Transverse colon (tissue), 4 donors: ENCODE data around the gene GPR18.

Experiments
- EP300 ChIP-seq: sonication (generic); formaldehyde crosslinking; IDR thresholded peaks from one replicate; pipeline ENCODE4 v1.6.1; 2017; ENCODE audit warnings: antibody characterized with exemption, low read depth
- POLR2A ChIP-seq: fragments of 450-650 bp; IDR thresholded peaks from one replicate; pipeline ENCODE4 v1.6.1; 2016; ENCODE audit warnings: antibody characterized with exemption, mild to moderate bottlenecking, moderate library complexity
- POLR2AphosphoS5 ChIP-seq, 3 donors: sonication (generic); formaldehyde crosslinking; IDR thresholded peaks; one replicate each; pipeline ENCODE4 v1.6.1; 2016; ENCODE audit warnings: antibody characterized with exemption in 3 of 3
- TF ChIP-seq, protein P1 (sequence below), 5 experiments: fragments of 200-600 bp in 3 of 5; fragments of 450-650 bp in 2 of 5; sonication (generic) in 3 of 5; IDR thresholded peaks; 1 replicate in 2 of 5; 2 replicates in 3 of 5; pipeline ENCODE4 v1.5.1; 2016 to 2017; ENCODE audit warnings: antibody characterized with exemption in 5 of 5, inconsistent platforms in 3 of 5, mild to moderate bottlenecking in 2 of 5, moderate library complexity in 1 of 5

DNA sequence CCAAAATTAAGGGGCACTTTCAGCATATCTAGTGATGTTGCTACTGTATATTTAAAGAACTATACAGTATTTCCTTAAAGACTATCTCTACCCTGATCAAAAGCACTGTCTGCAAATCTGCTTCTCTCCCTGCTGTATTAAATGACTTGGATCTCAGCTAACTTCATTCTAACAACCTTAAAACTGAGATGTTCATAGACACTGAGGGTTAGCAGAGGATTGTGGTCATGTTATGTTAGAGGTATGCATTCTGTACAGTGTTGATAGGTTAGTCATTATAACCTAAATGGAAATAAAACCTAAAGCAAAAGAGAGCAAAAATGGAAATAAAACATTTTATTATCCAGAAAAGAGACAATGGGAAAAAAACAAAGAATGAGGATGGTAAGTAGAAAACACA, 39.2 kb upstream of the GPR18 start:
- no peak for TF ChIP-seq POLR2A
- TF ChIP-seq, protein P1, sequence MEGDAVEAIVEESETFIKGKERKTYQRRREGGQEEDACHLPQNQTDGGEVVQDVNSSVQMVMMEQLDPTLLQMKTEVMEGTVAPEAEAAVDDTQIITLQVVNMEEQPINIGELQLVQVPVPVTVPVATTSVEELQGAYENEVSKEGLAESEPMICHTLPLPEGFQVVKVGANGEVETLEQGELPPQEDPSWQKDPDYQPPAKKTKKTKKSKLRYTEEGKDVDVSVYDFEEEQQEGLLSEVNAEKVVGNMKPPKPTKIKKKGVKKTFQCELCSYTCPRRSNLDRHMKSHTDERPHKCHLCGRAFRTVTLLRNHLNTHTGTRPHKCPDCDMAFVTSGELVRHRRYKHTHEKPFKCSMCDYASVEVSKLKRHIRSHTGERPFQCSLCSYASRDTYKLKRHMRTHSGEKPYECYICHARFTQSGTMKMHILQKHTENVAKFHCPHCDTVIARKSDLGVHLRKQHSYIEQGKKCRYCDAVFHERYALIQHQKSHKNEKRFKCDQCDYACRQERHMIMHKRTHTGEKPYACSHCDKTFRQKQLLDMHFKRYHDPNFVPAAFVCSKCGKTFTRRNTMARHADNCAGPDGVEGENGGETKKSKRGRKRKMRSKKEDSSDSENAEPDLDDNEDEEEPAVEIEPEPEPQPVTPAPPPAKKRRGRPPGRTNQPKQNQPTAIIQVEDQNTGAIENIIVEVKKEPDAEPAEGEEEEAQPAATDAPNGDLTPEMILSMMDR (IDR thresholded peaks at IDR 0.05): no peak
- TF ChIP-seq EP300: no peak
- no peak for TF ChIP-seq POLR2AphosphoS5 (IDR thresholded peaks at IDR 0.05)
